ENCODE measurements around the gene CDH4. TPM values are rescaled to one million over a fixed set of nuclear protein-coding genes. Genes with fewer than 3 reads are reported as not detected.
A peak's percentile ranks its signal among the peaks of the same experiment; 100 is the strongest.

The CDH4 gene
- total RNA-seq, 1 donor from 2014 or later: 3.2 TPM

DNA sequence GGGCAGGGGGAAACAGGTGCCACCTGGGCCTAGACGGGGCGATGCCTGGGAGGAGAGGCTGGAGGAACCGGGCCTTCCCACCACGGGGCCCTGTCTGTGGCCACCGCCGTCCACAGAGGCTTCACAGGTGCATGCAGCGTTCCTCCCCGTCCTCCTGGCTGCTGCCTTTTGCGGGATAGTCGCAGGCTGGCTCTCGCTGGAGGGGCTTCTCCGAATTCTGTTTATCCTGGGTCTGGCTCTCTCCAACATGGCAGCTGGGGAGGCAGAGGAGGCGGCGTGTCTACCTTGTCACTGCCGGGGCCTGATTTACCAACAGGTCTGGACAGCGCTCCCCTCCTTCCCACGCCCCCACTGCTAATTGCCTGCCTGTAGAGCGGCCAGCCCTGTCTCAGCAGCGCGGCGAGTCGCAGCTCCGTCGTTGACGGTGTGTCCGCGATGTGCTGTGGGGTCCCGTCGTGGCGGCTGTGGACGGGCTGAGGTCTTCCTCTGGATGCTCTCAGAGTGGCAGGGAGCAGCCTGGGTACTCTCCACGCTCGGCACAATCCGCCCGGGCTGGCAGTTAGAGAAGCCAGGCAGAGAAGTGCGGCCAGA lies 550.8 kb downstream of the CDH4 start:
- DNase-seq (ENCODE audit: low read depth): no peak
- no peaks in the 10 kb centered on the region for H3K36me3 ChIP-seq (ENCODE audit: insufficient read depth, low read length)
- no peak overlapping the region for H3K4me2 ChIP-seq (ENCODE audit: low read length)
- Mint-ChIP-seq H3K4me1 (ENCODE audit: low read depth, unreplicated experiment) (peaks cover 1% of the 10 kb centered on the region), H3K36me3 (ENCODE audit: low read depth, unreplicated experiment) (no peaks in the 10 kb centered on the region), H3K27me3 (ENCODE audit: low read depth, unreplicated experiment) (peaks cover 59% of the 10 kb centered on the region), H3K27ac (ENCODE audit: unreplicated experiment) (no peak overlapping the region), H3K4me3 (ENCODE audit: unreplicated experiment) (no peak overlapping the region), H3K9me3 (ENCODE audit: unreplicated experiment) (no peaks in the 10 kb centered on the region)
- peaks cover 5% of the 10 kb centered on the region for H3K27me3 ChIP-seq (ENCODE audit: insufficient read depth, low read length)
- H3K9me3 ChIP-seq (ENCODE audit: insufficient read depth, low read depth, low read length): no peaks in the 10 kb centered on the region
- H3K27ac ChIP-seq (ENCODE audit: low read depth, low read length): no peak overlapping the region
- no peak for FAIRE-seq
- H3K9ac ChIP-seq (ENCODE audit: low read length): no peak overlapping the region
- no peak overlapping the region for H2AFZ ChIP-seq (ENCODE audit: low read depth, low read length)
- H3K79me2 ChIP-seq (ENCODE audit: insufficient read depth, low read length): no peaks in the 10 kb centered on the region
- H4K20me1 ChIP-seq (ENCODE audit: insufficient read depth, low read length): no peaks in the 10 kb centered on the region
- TF ChIP-seq, protein P1, sequence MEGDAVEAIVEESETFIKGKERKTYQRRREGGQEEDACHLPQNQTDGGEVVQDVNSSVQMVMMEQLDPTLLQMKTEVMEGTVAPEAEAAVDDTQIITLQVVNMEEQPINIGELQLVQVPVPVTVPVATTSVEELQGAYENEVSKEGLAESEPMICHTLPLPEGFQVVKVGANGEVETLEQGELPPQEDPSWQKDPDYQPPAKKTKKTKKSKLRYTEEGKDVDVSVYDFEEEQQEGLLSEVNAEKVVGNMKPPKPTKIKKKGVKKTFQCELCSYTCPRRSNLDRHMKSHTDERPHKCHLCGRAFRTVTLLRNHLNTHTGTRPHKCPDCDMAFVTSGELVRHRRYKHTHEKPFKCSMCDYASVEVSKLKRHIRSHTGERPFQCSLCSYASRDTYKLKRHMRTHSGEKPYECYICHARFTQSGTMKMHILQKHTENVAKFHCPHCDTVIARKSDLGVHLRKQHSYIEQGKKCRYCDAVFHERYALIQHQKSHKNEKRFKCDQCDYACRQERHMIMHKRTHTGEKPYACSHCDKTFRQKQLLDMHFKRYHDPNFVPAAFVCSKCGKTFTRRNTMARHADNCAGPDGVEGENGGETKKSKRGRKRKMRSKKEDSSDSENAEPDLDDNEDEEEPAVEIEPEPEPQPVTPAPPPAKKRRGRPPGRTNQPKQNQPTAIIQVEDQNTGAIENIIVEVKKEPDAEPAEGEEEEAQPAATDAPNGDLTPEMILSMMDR (IDR thresholded peaks at IDR 0.05; ENCODE audit: insufficient read depth, low read depth, low read length): no peak
- TF ChIP-seq EZH2 (IDR thresholded peaks at IDR 0.05; ENCODE audit: insufficient read depth, low read length): no peak
- no peak overlapping the region for H3K4me3 ChIP-seq (ENCODE audit: insufficient read depth, low read depth, low read length)
- no peaks in the 10 kb centered on the region for H3K4me1 ChIP-seq (ENCODE audit: insufficient read depth, low read length)

DNA sequence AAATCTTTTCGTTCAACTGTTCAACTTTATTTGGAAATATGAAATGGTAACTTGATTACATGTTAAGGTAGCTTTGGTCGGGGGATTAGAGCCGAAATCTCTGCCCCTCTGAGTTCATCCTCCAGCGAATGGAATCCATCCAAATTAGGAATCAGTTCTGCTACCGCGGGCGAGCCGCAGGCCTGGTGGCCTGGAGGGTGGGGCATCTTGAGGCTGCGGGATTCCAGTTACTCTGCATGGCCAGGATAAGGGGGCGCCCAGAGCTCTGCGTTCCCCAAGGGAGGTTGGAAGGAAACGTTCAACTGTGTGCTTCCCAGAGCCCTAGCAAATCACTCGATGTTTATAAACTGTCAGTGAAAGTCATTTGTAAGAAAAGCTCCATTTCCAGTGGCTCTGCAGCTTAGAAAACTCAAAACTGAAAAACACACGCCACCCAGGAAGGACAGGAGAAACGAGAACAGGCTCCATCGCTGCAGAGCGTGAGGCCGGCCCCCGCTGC lies 551.4 kb downstream of the CDH4 start:
- H3K79me2 ChIP-seq (ENCODE audit: insufficient read depth, low read length): no peaks in the 10 kb centered on the region
- H3K4me1 ChIP-seq (ENCODE audit: insufficient read depth, low read length): no peaks in the 10 kb centered on the region
- H3K4me2 ChIP-seq (ENCODE audit: low read length): peak overlapping the region; percentile 76
- Mint-ChIP-seq H3K27ac (ENCODE audit: unreplicated experiment) (no peak overlapping the region), H3K4me1 (ENCODE audit: low read depth, unreplicated experiment) (peaks cover 1% of the 10 kb centered on the region), H3K4me3 (ENCODE audit: unreplicated experiment) (no peak overlapping the region), H3K36me3 (ENCODE audit: low read depth, unreplicated experiment) (no peaks in the 10 kb centered on the region), H3K27me3 (ENCODE audit: low read depth, unreplicated experiment) (peaks cover 59% of the 10 kb centered on the region), H3K9me3 (ENCODE audit: unreplicated experiment) (no peaks in the 10 kb centered on the region)
- DNase-seq (ENCODE audit: low read depth) (peak; percentile 2), FAIRE-seq (no peak)
- no peaks in the 10 kb centered on the region for H3K9me3 ChIP-seq (ENCODE audit: insufficient read depth, low read depth, low read length)
- no peak overlapping the region for H3K4me3 ChIP-seq (ENCODE audit: insufficient read depth, low read depth, low read length)
- H4K20me1 ChIP-seq (ENCODE audit: insufficient read depth, low read length): no peaks in the 10 kb centered on the region
- TF ChIP-seq, protein P1 (IDR thresholded peaks at IDR 0.05; ENCODE audit: insufficient read depth, low read depth, low read length): no peak
- no peak for TF ChIP-seq EZH2 (IDR thresholded peaks at IDR 0.05; ENCODE audit: insufficient read depth, low read length)
- H3K27ac ChIP-seq (ENCODE audit: low read depth, low read length): no peak overlapping the region
- H3K36me3 ChIP-seq (ENCODE audit: insufficient read depth, low read length): no peaks in the 10 kb centered on the region
- H2AFZ ChIP-seq (ENCODE audit: low read depth, low read length): peak overlapping the region; percentile 37
- H3K9ac ChIP-seq (ENCODE audit: low read length): no peak overlapping the region
- H3K27me3 ChIP-seq (ENCODE audit: insufficient read depth, low read length): peaks cover 5% of the 10 kb centered on the region

Data from astrocyte (in vitro differentiated cells and primary cell).